Measurements from ENCODE around the gene AGAP1.

AGAP1 gene

DNA sequence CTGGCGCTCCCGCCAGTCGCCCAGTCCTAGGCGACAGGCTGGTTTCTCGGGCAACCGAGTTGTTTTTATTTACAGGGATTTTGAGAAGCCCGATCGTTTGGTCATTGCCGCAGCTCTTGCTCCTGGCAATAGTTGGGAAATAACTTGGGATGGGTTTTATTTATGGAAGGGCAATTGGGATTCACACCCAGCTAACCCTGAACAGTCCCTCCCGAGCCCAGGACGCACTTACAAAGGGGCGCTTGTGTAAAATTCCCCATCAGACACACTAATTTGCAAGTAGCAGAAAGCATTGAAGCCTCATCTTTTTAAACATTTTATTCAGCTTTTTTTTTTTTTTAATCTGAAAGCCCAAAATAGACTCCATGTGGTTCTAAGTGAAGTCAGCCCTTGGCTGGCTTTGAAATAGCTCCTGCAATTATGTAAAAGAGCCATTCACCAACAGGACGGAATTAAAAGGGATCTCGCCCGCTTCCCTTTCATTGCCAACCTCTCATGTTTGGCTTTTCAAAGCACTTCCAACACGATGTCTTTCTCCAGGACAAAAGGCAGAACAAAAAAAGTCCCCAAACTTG is 677.9 kb downstream of the AGAP1 start:
- no peak for DNase-seq

DNA sequence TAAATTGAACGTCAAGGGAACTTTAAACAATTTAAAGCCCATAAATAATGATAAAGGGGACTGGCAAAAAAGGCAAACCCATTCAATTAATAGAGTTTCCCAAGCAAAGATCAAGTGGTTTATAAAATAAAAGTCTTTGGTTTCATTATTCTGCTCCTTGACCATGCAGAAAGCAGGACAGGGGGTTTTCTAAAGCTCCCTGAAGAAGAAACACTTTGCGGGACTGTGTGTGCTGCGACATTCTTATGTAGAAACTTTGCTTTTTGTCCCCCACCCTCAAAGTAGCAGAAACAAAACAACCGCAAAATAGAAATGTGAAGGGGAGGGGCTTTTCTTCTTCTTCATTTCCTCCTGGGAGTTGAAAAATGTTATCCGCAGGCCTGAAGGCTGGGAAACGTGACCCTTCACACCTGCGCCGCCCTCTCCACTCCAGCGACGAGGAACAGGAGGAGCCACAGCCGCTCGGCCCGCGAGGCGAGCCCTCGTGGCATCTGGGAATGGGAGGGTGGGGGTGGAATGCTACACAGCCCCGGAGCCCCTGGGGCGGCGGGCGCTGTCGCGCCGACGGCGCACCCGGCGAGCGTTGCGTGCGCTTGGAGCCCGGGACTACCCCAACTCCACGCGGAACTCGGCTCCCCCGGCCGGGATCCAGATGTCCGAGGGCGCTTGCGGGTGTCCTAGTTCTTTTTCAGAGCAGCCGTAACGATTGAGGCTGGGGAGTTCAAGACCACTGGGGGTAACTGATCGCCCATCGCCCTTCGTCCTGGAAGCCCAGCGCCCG is 678.6 kb downstream of the AGAP1 start:
- DNase-seq = no peak

DNA sequence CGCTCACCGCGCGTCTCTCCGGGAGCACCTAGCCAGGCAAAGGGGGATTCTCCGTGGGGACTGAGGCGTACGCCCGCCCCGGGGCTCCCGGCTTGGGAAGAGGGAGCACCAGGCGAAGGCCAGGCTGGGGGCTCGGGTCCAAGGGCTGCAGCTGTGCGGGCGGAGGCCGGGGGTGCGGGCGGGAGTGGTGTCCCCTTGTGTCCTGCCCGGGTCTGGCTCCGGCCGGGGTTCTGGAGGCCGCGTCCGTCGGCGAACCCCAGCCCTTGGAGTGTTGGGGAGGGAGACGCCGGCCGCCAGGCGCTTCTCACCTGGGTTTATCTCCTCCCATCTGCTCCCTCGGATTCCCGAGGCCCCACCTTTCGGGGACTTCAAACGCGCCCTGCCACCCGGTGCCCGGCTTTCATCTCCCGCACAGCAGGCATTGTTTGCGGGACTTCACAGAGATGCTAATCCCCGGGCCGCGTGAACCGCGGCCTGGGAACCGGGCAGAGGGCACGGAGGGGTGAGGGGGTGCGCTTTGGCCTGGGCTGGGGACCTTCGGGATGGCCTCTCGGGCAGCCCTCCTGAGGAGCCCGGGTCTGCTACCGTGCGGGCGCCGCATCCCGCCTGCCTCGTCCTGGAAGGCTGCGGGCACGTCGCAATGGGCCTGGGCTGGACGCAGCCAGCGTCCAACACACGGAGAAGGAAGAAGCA is 679.3 kb downstream of the AGAP1 start:
- no peak for DNase-seq

DNA sequence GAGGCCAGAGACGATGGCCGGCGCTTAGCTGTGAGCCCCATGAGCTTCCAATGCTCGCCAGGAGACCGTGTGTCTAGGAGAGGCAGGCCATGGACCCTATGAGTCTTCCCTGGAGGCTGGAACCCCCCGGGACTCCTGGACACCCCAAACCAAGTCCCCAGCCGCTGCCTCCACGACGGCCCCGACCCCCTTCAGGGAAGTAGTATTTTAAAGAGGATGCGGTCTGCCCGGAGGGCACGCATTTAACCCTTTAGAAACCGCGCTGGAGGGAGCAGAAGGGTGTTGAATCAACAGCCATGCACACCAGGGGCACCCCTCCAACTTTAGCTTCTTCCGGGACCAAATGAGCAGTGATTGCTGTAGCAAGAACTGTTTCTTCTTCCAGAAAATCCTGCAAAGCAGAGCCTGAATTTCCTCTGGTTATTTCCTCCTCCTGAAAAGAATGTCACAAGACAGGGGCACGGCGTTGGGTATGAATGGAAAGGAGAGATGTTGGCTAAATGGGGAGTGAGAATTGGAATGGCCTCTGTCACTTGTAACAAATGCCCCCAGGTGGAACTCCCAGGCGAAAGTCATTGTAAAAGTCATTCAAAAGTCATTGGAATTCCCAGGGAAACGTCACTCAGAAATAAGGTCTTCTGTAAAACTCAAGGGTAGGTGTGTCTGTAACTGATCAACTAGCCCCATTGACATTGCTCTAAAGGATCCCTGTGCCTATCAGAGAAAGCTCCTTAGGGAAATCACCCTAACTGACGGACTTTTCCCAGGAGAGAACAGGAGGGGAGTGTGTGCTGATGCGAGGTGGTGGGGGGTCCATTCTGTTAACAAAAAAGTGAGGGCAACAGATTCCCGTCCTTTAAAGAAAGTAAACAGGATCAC is 680.1 kb downstream of the AGAP1 start:
- DNase-seq = no peak

DNA sequence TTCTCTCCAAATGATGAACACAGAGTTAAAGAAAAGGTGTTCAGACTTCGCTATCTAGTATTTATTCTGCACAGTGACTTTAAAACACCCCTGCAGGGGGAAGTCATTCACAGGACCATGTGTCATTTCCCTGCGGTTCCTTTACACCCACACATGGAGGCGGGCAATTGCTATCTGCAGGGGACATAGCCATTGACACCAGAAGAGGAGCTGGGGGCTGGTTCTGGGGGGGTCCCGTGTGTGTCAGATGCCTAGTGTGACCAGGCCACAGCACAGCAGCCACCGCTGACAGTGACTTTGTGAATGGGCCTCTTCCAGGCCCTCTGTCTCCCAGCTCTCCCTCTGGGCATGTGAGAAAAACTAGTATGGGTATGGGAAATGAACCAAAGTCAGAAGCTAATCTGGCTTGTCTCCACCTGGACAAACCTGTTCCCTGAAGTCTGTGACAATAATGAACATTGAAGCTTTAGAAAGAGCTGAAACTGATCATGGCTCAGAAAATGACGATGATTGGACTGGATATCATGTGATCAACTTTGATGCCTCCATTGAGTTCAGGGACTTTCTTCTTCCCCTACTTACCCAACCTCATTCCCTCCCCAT is 681.8 kb downstream of the AGAP1 start:
- DNase-seq = no peak

DNA sequence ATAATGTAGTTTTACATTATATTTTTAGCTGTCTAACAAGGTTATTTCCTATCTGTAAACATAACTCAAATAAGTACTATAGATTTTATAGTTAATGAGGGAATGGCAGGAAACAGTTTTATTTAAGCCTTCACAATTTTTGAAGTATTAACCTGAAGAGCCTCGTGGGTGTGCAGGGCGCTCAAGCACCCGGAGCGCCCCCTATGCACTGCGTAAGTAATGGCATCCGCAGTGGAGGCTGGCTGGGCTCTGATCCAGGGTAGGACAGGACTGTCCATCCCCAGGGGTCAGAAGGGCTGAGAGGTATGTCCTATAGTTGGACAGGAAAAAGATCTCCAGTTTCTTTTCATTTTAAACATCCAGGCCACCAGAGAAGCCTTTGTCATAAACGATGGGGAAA is 682.6 kb downstream of the AGAP1 start:
- DNase-seq = no peak

DNA sequence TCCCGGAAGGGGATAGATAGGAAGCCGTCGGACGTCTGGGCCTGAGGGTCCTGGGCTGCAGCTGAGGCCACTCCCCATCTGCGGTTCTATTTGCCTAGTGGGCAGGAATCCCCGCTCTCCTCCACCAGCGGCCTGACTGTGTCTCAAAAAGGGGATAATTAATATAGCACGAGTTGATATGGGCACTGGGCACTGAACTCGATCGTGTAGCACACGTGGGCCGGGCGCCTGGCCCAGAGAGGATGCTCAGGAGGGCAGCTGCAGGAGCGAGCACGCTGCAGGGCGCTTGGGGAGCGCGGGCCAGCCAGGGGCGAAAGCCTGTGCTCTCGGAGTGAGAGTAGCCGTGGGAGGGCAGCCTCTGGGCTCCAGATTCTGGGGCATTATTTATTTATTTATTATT is 683.1 kb downstream of the AGAP1 start:
- DNase-seq = no peak

DNA sequence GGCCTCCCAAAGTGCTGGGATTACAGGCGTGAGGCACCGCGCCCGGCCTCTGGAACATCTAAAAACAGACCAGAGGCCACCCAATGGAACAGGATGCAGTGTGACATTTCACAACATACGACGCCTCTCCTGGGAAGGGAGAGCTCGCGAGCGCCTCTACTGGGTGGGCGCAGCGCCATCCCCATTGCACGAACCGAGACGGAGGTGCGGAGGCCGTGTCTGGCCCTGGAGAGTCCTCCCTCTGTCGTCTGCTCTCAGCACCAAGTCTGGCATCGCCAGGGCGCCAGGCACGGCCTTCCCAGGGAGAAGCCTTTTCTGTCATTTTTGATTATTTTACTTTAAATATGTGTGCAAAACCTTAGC is 683.7 kb downstream of the AGAP1 start:
- DNase-seq = no peak

DNA sequence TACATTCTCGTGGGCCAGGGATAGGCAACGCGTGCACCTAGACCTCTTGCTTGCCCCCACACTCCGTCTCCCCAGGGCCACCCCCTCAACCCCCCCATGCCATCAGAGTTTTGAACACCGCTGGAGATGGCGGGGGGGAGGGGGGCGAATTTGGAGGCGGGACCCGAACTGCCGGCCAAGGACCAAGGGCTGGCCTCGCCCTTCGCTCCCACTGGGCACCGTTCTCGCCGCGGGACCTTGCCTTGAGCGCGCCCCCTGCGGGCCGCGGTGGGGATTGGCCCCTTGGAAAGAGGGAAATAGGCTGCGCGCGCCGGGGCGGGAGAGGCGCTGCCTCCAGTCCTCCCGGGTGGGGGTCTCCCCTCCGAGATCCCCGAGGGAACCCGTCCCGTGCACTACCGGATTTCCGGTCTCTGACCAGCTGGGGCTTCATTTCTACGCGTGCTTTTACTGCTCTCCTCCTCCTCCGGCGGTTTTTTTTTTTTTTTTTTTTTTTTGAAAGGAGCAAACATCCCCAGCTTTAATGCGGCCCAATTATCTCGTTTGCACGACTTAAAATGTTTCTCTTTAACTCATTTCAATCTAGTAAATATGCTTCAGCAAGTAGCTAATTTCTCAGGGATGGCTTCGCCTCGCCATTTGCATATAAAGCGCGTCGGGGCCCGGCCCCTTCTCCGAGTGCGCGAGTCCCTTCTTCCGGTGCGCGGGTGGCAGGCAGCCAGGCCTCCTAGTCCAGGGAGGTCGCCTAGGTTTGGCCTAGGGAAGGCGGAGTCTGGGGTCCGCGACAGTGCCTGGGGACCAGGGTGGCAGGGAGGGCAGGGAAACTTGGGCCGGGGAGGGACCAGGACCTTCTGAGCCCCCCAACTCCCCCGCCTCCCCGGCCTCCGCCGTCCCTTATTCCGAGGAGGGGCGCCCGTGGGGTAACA is 684.4 kb downstream of the AGAP1 start:
- no peak for DNase-seq

DNA sequence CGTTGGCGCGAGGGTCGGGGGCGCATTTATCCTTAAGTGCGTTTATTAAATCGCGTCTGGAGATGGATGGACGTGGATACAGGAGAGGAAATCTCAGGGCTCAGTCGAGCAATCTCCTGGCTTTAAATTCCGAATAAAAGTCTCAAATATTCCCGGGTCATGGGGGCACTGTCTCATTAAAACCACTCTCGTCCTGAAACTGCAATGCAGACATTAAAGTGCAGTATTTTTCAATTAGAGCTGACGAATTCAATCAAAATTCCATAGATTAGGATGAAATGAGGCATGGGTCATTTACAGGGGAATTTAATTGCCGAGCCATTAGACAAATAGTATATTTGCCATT is 685.0 kb downstream of the AGAP1 start:
- DNase-seq = no peak

DNA sequence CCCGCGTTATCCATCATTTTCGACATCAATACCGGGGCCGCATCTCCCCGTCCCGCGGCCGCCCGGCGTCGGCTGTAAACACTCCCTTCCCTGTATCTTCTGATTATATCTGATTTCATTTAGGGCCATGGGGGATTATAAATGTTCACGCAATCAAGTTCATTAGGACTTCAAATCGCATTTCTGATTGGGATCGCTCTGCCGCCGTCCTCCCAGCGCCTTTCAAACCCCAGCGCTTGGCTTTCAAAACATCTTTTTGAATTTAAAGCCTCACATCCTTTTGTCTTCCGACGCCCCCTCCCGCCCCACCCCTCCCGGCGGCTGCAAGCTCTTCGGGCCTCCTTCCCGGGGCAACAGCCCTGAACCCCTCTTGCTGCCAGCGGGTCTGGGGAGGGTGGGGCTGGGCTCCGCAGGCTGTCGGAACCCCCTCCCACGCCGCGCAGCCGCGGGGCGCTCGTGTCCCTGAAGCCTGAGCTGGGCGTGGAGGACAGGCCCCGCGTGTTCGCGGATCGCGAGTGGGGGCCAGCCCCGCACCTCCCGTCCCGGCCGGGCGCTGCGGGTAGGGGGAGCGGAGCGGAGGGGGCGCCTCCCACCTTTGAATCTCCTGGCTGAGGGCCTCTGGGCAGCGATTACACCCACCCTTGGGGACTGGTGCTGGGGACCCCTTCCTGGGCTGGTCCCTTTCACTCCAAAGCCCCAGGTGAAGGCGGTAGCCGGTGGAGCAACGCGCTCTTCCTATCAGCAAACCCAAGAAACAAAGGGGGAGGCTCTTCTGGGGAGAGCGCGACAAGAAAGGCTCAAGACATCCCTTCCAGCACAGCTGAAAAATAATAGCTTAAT is 685.6 kb downstream of the AGAP1 start:
- no peak for DNase-seq

DNA sequence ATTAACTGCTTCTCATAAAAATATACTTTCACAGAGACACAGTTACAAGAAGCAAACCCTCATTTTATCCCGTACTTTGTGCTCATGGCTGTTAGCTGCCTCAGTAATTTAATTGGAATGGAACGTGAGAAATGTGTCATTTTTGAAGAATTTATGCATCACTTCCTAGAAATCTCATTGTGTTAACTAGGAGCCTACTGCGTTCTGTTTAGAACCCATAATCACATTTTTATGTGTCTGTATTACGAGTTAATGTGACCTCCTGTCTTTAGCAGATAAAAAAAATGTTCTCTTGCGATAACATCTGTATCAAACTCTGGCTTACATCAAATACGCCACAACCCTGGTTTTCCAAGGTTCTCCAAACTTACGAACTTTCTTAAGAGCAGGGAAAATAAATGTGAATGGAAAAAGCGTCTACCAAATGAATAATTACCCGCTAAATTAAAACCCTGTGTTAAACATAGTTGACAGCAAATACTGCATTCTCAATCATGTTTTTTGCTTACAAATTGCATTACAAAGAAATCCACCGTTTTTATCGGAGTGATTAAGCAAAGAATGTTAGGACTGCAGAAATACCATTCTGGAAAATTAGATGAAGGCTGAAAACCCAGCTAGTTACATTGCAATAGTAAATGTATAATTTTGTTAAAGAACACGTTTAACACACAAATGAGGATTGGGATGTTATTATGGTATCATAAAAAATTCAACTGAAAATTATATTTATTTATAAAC is 686.4 kb downstream of the AGAP1 start:
- no peak for DNase-seq

DNA sequence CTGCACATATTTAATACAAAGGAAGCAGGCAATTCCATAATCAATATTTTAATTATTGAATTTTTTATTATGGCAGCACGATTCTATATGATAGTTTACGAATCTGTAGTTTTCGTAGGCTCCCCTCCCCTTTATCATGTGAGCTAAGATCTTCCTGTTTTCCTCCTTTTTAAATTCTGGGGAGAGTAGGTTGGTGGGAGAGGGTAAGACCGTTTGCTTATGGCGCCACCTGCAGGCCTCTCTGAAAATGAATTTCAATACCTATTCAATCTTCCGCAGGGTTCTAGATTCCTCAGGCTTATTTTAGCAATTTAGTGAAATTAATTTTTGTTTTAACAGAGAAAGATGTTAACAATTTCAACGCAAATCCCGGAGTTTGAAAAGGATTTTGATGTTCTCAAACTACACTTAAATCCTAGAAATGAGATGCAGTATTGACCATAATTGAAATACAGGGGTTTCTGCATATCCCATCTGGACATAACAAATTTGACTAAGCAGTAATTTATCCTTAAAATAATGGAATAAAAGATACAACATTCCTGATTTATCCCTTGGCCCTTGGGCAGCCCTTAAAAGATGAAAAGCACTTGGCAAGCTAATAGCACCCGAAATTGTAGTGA is 687.1 kb downstream of the AGAP1 start:
- DNase-seq = peak; percentile 48
